ENCODE measurements around the gene IL6ST.

Gene IL6ST

GRCh38 chr5:55918087-55919035, 76.4 kb downstream of the IL6ST start:
- TF ChIP-seq CTCF (IDR thresholded peaks at IDR 0.05; ENCODE audit: control extremely low read depth, extremely low read depth, low read depth, missing control alignments), result no peak
- DNase-seq (ENCODE audit: extremely low spot score), result peak; percentile 10
- POLR2A ChIA-PET, result no interaction called here
- CTCF ChIA-PET, result interaction anchor here (1.3 kb wide), 1 partner anchor 18 kb away, joined by 4 read pairs; no protein-coding TSS in a partner anchor

GRCh38 chr5:55917402-55918086, 77.2 kb downstream of the IL6ST start:
- CTCF ChIA-PET, result interaction anchor here (1.3 kb wide), 1 partner anchor 19 kb away, joined by 4 read pairs; no protein-coding TSS in a partner anchor
- POLR2A ChIA-PET, result no interaction called here
- TF ChIP-seq CTCF (IDR thresholded peaks at IDR 0.05; ENCODE audit: control extremely low read depth, extremely low read depth, low read depth, missing control alignments), result no peak

DNA sequence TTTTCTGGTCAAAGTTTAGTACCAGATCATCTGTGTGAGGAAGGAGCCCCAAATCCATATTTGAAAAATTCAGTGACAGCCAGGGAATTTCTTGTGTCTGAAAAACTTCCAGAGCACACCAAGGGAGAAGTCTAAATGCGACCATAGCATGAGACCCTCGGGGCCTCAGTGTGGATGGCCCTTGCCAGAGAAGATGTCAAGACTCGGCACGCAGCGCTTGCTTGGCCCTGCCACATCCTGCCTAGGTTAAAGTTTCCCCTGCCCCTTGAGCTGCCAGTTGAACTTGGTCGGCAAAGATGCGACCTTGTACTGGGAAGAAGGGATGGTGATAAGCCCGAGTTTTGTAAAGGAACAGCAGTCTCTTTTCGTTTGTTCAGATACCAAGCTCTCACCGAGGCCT, 77.8 kb downstream of the IL6ST start:
- ChIA-PET CTCF (interaction anchor here (1.2 to 1.3 kb wide), 2 partner anchors 16 to 20 kb away, joined by 4 to 5 read pairs; no protein-coding TSS in a partner anchor), POLR2A (no interaction called here)
- DNase-seq (ENCODE audit: extremely low spot score), result no peak
- no peak for TF ChIP-seq CTCF (IDR thresholded peaks at IDR 0.05; ENCODE audit: control extremely low read depth, extremely low read depth, low read depth, missing control alignments)

More at GRCh38 chr5:55917402-55918086, 77.2 kb downstream of the IL6ST start:
- no peak for DNase-seq (ENCODE audit: extremely low spot score)

DNA sequence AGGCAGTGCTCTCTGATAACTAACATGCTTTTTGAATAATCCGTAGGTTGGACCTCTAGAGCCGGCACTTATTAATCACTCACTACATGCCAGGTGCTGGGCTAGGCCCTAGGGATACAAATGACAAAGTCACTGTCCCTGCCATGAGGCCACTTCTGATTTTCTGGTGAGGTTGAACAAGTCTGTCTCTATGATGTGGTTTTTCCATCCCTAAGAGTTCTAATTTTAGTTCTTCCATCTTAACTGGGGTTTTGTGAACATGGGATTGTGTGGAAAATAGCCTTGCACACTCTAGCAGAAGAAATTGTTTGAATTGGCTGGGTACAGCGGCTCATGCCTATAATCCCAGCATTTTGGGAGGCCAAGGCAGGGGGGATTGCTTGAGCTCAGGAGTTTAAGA, 79.0 kb downstream of the IL6ST start:
- CTCF ChIA-PET, result interaction anchor here (1.2 kb wide), 1 partner anchor 15 kb away, joined by 5 read pairs; no protein-coding TSS in a partner anchor
- POLR2A ChIA-PET, result no interaction called here
- no peak for DNase-seq (ENCODE audit: extremely low spot score)
- no peak for TF ChIP-seq CTCF (IDR thresholded peaks at IDR 0.05; ENCODE audit: control extremely low read depth, extremely low read depth, low read depth, missing control alignments)

GRCh38 chr5:55914971-55915370, 79.8 kb downstream of the IL6ST start:
- TF ChIP-seq CTCF (IDR thresholded peaks at IDR 0.05; ENCODE audit: control extremely low read depth, extremely low read depth, low read depth, missing control alignments), result no peak
- no peak for DNase-seq (ENCODE audit: extremely low spot score)
- ChIA-PET POLR2A (no interaction called here), CTCF (interaction anchor here (1.9 kb wide), 1 partner anchor 9 kb away, joined by 4 read pairs; no protein-coding TSS in a partner anchor)

Data from GM10248 (cell line).